MM.1S (cell line): ENCODE results near the gene L3MBTL3.

Experiments
- EZH2 ChIP-seq: fragments of 300-600 bp; sonication (generic); optimal IDR thresholded peaks from 2 replicates; pipeline ENCODE3; 2017; ENCODE audit warnings: low read depth, mild to moderate bottlenecking, antibody characterized with exemption, low read length, mixed read lengths
- EZH2phosphoT487 ChIP-seq: fragments of 300-600 bp; sonication (generic); IDR thresholded peaks from 2 replicates; pipeline ENCODE4 v1.6.1; 2018; ENCODE audit warnings: antibody characterized with exemption, low read length
- TF ChIP-seq, protein P1 (sequence below): fragments of 300-600 bp; sonication (generic); IDR thresholded peaks from 2 replicates; pipeline ENCODE4 v1.5.1; 2016; ENCODE audit warnings: antibody characterized with exemption, low read length, mixed read lengths

DNA sequence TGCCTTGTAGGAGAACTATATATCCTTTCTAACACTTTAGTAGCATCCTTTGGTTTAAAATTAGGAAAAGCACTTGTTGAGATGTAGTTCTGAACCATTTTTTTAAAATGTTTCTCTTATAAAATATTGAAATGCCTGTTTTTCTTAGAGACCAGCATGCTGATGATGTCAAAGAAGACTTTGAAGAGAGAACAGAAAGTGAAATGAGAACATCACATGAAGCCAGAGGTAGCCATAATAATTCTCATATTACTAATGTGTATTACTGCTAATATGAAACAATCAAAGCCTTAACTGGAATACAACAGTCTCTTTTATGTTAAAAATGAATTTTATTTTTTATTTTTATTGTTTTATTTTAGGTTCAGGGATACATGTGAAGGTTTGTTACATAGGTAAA is 102.3 kb downstream of the L3MBTL3 start:
- TF ChIP-seq, protein P1, sequence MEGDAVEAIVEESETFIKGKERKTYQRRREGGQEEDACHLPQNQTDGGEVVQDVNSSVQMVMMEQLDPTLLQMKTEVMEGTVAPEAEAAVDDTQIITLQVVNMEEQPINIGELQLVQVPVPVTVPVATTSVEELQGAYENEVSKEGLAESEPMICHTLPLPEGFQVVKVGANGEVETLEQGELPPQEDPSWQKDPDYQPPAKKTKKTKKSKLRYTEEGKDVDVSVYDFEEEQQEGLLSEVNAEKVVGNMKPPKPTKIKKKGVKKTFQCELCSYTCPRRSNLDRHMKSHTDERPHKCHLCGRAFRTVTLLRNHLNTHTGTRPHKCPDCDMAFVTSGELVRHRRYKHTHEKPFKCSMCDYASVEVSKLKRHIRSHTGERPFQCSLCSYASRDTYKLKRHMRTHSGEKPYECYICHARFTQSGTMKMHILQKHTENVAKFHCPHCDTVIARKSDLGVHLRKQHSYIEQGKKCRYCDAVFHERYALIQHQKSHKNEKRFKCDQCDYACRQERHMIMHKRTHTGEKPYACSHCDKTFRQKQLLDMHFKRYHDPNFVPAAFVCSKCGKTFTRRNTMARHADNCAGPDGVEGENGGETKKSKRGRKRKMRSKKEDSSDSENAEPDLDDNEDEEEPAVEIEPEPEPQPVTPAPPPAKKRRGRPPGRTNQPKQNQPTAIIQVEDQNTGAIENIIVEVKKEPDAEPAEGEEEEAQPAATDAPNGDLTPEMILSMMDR, result no peak
- no peak for TF ChIP-seq EZH2
- TF ChIP-seq EZH2phosphoT487, result no peak
